Right ventricle myocardium superior (tissue), 1 donor: ENCODE data around the gene LRRC1. TPM values are rescaled to one million over a fixed set of nuclear protein-coding genes. Genes with fewer than 3 reads are reported as not detected.
"Not testable (repeated sequence)": the region's sequence is repeated elsewhere in the genome, so short reads cannot be mapped to it uniquely, and the experiment has no call there.

Experiments used
- ATAC-seq: fragments of 200-7000 bp; cut with Tn5 transposase; one replicate; pipeline ENCODE4 v1.9.1; 2020; ENCODE audit warnings: mild to moderate bottlenecking; ENCODE audit not compliant: poor library complexity
- DNase-seq: peaks from one replicate; pipeline ENCODE4 v3.0.0-alpha.2; 2020
- intact Hi-C: fragments of 100-400 bp; cut with DNase I; formaldehyde crosslinking; loops from one replicate; pipeline ENCODE4 v1.11.2; 2022
- total RNA-seq: library from RNA; stranded (reverse); fragmentation: NEBNext Ultra II Directional; extraction: Animal tissue kit (Norgen Biotek cat#: 25700); gene quantifications from one replicate; pipeline ENCODE4 v1.2.1, GENCODE V29; 2021
- donor health status: DM: no; HTN: yes; CAD: no; lungs with severe emphysema.

The LRRC1 gene
- total RNA-seq, 1 donor from 2014 or later: 1.8 TPM

DNA sequence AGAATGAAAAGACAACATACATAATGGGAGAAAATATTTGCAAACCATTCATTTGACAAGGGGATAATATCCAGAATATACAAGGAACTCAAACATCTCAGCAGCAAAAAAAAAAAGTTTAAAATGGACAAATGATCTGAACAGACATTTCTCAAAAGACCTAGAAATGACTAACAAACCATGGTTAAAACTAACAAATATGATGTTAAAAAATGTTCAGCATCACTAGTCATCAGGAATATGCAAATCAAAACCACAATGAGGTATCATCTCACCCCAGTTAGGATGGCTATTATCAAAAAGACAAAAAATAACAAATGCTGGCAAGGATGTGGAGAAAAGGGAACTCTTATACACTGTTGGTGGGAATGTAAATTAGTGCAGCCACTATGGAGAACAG lies 9.8 kb upstream of the LRRC1 start:
- intact Hi-C loops, ATAC-seq, DNase-seq: not testable (repeated sequence)

GRCh38 chr6:53786832-53787231 lies 8.0 kb upstream of the LRRC1 start:
- intact Hi-C loops: no loop called here
- ATAC-seq (no peak), DNase-seq (no peak)

DNA sequence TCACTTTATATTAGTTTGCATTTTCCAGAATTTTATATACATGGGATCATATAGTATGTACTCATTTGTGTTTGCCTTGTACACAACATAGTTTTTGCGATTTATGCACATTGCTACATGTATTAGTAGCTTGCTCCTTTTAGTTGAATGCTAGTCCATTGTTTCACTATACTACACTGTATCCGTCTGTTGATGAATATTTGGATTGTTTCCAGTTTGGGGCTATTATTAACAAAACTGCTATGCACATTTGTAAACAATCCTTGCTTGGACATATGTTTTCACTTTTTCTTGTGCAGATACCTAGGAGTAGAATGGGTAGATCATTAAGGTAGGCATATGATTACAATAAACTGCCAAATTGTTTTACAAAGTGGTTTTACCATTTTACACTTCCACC lies 3.9 kb upstream of the LRRC1 start:
- ATAC-seq: no peak
- intact Hi-C loops: loop anchor here (5.0 kb wide), 1 partner anchor 166 kb away; no protein-coding TSS in a partner anchor
- DNase-seq: no peak

GRCh38 chr6:53792016-53792415 lies 2.8 kb upstream of the LRRC1 start:
- DNase-seq: no peak
- ATAC-seq: no peak
- intact Hi-C loops: loop anchor here (5.0 kb wide), 1 partner anchor 165 kb away; no protein-coding TSS in a partner anchor

GRCh38 chr6:53792973-53793317 lies 1.9 kb upstream of the LRRC1 start:
- intact Hi-C loops: loop anchor here (5.0 kb wide), 1 partner anchor 164 kb away; no protein-coding TSS in a partner anchor
- DNase-seq (no peak), ATAC-seq (no peak)

DNA sequence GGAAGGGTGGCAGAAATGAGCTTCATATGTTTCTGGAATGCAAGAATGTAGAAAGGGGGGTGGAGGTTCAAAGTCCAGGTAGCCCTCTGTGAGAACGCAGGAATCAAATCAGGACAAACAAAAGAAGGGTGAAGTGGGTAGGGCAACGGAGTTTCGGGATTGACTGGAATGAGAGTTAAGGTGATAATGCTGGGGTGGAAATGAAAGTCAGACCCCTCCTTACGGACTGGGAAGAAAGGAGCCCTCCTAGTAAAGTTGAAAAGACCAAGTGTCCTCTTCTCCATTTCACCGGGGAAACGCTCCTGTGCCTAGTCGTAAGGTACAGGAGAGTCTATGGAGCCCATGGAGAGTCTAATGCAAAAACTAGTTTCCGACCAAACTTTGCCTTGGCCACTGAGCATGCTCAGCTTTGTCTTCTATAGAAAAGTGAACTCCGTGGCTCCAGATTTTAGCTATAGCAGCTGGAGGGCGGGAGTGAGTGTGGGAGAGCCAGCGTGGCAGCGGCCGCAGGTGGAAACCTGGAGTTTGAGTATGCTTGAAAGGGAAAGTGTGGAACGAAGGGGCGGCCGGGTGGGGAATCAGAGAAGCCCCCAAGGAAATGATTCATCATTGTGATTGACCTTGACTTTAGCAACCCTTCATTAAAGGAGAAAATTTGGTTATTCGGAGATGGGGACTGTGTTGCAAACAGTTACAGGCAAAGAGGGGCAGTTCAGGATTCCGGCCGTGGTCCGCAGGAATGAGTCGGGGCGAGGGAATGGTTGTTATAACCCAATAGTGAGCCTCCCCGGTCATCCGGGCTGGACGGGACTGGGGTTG lies 1.3 kb upstream of the LRRC1 start:
- peak; percentile 41 for ATAC-seq
- no peak for DNase-seq
- intact Hi-C loops: loop anchor here (5.0 kb wide), 1 partner anchor 164 kb away; no protein-coding TSS in a partner anchor

DNA sequence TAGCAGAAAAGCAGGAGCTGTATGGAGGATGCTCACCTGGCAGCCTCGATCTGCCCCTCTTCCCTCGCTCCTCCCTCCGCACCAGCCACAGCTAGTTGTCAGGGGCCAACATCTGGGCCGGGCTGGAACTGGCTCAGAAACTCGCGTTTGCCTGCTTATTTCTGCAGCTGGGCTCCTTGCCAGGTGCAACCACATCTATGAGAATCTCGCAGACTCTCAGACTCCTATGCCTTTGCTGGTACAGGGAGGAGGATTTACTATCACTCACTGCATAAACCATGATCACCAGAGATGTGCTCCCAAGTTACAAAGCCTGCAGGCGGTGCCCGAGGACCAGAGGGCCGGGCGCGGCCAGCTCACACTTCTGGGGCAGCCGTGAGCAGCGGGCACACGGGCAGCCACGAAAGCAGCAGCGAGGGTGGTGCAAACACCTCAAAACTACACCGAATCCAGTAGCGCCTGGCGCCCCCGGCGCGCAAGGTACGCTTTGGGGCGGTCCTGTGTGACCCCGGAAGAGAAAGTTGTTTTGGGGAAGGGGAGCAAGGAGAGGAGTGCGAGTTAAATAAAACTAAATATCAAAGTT lies 577 bp upstream of the LRRC1 start:
- ATAC-seq: peak; percentile 86

GRCh38 chr6:53795340-53795701 lies 516 bp downstream of the LRRC1 start:
- no peak for DNase-seq
- intact Hi-C loops: no loop called here
- peak; percentile 34 for ATAC-seq

More for the DNA sequence above, 577 bp upstream of the LRRC1 start:
- peak; percentile 77 for DNase-seq
- intact Hi-C loops: loop anchor here (5.0 kb wide), 1 partner anchor 163 kb away; no protein-coding TSS in a partner anchor

DNA sequence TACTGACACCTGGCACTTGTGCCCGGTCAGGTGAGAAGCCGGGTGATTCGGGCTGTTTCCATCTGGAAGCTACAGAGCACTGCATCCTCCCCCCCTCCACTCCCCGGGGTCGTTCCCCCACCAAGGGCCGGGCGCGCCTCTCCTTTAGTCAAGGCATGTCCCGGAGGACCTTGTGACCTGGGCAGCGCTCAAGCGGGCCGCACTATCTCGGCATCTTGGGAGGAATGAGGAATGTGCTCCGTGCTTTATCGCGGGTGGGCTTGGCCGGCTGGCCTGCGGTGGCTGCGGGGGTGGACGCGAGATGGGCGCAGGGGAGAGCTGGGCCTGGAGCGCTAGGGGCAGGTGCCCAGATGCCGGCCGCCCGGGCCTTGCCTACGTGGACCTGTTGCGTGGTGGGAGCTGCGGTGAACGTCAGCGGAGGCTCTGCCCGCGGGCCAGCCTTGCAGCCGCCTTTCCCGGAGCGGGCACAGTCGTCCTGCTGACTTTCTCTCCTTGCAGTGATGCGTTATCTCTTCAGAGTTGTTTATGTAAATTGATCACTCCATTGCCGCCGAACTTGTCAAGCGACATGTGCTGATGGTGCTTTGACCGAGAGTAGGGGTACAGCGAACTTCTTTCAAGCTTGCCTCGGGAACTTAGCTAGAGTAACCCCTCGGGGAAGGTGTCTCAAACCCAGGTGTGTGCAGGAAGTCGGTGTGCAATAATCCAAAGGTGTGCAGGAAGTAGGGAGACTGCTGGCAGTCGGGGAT lies 1.1 kb downstream of the LRRC1 start:
- peak; percentile 43 for DNase-seq
- intact Hi-C loops: no loop called here
- peak; percentile 28 for ATAC-seq

DNA sequence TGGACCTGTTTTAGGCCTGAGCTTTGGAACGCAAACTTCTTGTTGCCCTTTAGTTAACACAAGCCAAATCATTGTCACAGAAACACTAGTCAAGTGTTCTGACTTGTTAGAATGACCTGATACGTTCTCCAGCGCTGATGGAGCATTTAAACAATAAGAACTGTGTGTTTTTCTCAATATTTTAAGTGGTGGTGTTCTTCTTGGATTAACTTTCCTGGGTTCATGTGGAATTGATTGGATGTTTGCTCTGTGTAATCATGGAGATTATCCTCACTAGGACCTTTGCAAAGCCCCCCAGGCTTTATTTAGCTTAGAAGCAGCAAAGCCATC lies 1.6 kb downstream of the LRRC1 start:
- ATAC-seq: no peak

GRCh38 chr6:53796791-53797190 lies 2.0 kb downstream of the LRRC1 start:
- DNase-seq (no peak), ATAC-seq (no peak)
- intact Hi-C loops: no loop called here

More for the DNA sequence above, 1.6 kb downstream of the LRRC1 start:
- DNase-seq: no peak
- intact Hi-C loops: no loop called here

DNA sequence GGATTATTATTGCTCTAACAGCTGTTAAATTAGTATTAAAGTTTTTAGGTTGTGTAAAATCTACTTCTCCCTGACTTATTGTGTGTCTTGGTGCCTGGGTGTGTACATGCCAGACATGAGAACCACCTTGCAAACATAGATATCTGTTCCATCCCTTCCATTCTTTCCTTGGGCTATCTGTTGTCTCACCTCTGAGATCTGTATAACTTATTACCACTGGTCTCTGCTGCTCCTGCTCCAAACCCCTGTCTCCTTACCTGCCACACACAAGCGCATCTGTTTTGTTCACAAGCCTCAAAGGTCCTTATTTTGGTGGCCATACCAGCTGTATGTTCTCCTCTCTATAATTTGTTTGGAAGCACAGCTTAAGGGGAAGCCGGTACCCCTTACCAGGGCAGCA lies 2.5 kb downstream of the LRRC1 start:
- intact Hi-C loops: no loop called here
- DNase-seq (no peak), ATAC-seq (no peak)

GRCh38 chr6:53799340-53799739 lies 4.5 kb downstream of the LRRC1 start:
- ATAC-seq: no peak
- DNase-seq: no peak
- intact Hi-C loops: no loop called here

DNA sequence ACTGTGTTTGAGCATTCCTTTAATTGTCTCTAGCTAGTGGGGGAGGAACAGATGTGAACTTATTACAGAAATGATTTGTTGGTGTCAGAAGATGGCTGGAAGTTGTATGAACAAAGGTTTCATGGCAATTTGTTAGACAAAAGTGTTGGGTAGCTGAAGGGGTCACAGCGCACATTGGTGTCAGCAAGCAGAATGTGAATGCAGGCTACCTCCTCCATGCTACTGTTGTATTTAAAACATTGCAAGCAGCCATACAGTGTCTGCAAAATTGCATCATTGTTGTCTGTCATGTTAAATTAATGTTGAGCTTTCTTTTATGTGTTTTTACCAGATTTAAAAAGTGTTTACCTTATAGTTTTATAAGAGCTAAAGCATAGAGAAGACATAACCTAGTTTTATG lies 6.2 kb downstream of the LRRC1 start:
- no peak for DNase-seq
- no peak for ATAC-seq
- intact Hi-C loops: no loop called here

- ATAC-seq: no peak
- intact Hi-C loops: no loop called here
- no peak for DNase-seq
Measured at GRCh38 chr6:53802582-53802981, 7.8 kb downstream of the LRRC1 start.

GRCh38 chr6:53803081-53803860 lies 8.5 kb downstream of the LRRC1 start:
- ATAC-seq: no peak
- no peak for DNase-seq
- intact Hi-C loops: no loop called here

DNA sequence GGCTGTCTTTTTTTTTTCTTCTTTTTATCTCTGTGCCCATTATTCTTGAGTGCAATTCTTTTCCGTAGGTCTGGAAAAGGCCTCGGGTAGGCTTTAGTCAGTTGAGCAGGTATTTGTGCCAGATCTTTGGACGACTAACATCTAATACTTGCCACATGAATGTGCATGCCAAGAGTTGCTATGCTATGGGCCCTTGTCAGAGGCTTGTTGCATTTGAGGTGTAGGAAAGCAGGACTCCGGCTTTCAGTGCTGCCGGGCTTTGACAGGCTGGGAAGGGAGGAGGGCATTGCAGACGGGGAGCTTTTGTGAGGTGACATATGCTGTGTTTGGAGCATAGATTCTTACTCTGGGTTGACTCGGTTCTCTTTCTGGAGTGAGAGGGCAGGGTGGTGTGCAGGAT lies 10.2 kb downstream of the LRRC1 start:
- intact Hi-C loops: no loop called here
- no peak for DNase-seq
- ATAC-seq: peak; percentile 58

GRCh38 chr6:53805725-53806124 lies 10.9 kb downstream of the LRRC1 start:
- intact Hi-C loops: no loop called here
- ATAC-seq (no peak), DNase-seq (no peak)

DNA sequence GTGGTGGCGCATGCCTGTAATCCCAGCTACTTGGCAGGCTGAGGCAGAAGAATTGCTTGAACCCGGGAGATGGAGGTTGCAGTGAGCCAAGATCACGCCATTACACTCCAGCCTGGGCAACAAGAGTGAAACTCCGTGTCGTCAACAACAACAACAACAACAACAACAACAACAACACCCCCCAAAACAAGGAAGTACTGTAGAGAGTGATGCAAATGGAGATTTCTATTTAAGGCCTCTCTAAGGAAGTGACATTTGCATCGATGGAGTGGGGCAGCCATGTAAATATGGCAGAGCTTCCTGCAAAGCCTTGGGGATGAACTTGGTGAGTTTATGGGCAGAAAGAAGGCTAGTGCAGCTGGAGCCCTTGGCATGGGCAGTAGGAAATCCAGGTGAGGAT lies 12.8 kb downstream of the LRRC1 start:
- intact Hi-C loops: not testable (repeated sequence)

More for the DNA sequence above, 12.8 kb downstream of the LRRC1 start:
- ATAC-seq, DNase-seq: not testable (repeated sequence)
